Loucy (cell line): ENCODE data around the gene ENTPD1.

Source experiments
- H2AFZ ChIP-seq: fragments of 200-600 bp; sonication (generic); 2 replicates; pipeline ENCODE4 v1.6.0; 2016; ENCODE audit warnings: antibody characterized with exemption, mild to moderate bottlenecking, low read length, moderate library complexity
- H3F3A ChIP-seq: fragments of 200-600 bp; 2 replicates; pipeline ENCODE4 v1.6.0; 2016; ENCODE audit warnings: antibody characterized with exemption, low read depth, mild to moderate bottlenecking
- H3K27me3 ChIP-seq: fragments of 200-600 bp; sonication (generic); 2 replicates; pipeline ENCODE4 v1.6.1; 2014; ENCODE audit warnings: low read length, mild to moderate bottlenecking; ENCODE audit not compliant: insufficient read depth, poor library complexity, severe bottlenecking
- H3K36me3 ChIP-seq: fragments of 200-600 bp; sonication (generic); 2 replicates; pipeline ENCODE4 v1.6.1; 2016; ENCODE audit warnings: low read length; ENCODE audit not compliant: insufficient read depth
- H3K4me1 ChIP-seq: fragments of 200-600 bp; sonication (generic); 2 replicates; pipeline ENCODE4 v1.5.1; 2014; ENCODE audit warnings: low read length, mild to moderate bottlenecking; ENCODE audit not compliant: insufficient read depth, poor library complexity, severe bottlenecking
- H3K4me2 ChIP-seq: fragments of 200-600 bp; sonication (generic); 2 replicates; pipeline ENCODE4 v1.6.0; 2014; ENCODE audit warnings: antibody characterized with exemption, low read length, low read depth, mild to moderate bottlenecking; ENCODE audit not compliant: poor library complexity, severe bottlenecking
- H3K4me3 ChIP-seq: fragments of 200-600 bp; sonication (generic); 2 replicates; pipeline ENCODE4 v1.5.1; 2014; ENCODE audit warnings: low read length, mild to moderate bottlenecking, mixed read lengths; ENCODE audit not compliant: poor library complexity, severe bottlenecking
- H3K79me2 ChIP-seq: fragments of 200-600 bp; sonication (generic); 2 replicates; pipeline ENCODE4 v1.6.1; 2014; ENCODE audit warnings: low read length; ENCODE audit not compliant: insufficient read depth
- H3K9ac ChIP-seq: fragments of 200-600 bp; sonication (generic); 2 replicates; pipeline ENCODE4 v1.6.0; 2014; ENCODE audit warnings: mild to moderate bottlenecking, low read depth, low read length, moderate library complexity; ENCODE audit not compliant: poor library complexity, severe bottlenecking
- H3K9me2 ChIP-seq: fragments of 200-600 bp; sonication (generic); replicated peaks from 2 replicates; pipeline ENCODE4 v1.6.1; 2016; ENCODE audit warnings: low read depth, low read length, mixed read lengths
- H3K9me3 ChIP-seq: fragments of 200-600 bp; sonication (generic); 2 replicates; pipeline ENCODE4 v1.6.1; 2014; ENCODE audit warnings: mild to moderate bottlenecking, antibody characterized with exemption, low read length, low read depth; ENCODE audit not compliant: insufficient read depth
- H4K20me1 ChIP-seq: fragments of 200-600 bp; sonication (generic); 2 replicates; pipeline ENCODE4 v1.6.0; 2014; ENCODE audit warnings: antibody characterized with exemption, low read length, mild to moderate bottlenecking; ENCODE audit not compliant: insufficient read depth, poor library complexity, severe bottlenecking
- EZH2phosphoT487 ChIP-seq: fragments of 200-600 bp; IDR thresholded peaks from 2 replicates; pipeline ENCODE4 v1.6.1; 2018; ENCODE audit warnings: antibody characterized with exemption, mild to moderate bottlenecking, moderate library complexity, borderline replicate concordance
- TF ChIP-seq, protein P1 (sequence below): fragments of 200-600 bp; sonication (generic); conservative IDR thresholded peaks from 2 replicates; pipeline ENCODE4 v1.5.1; 2014; ENCODE audit warnings: mild to moderate bottlenecking, antibody characterized with exemption, low read length

Gene ENTPD1

DNA sequence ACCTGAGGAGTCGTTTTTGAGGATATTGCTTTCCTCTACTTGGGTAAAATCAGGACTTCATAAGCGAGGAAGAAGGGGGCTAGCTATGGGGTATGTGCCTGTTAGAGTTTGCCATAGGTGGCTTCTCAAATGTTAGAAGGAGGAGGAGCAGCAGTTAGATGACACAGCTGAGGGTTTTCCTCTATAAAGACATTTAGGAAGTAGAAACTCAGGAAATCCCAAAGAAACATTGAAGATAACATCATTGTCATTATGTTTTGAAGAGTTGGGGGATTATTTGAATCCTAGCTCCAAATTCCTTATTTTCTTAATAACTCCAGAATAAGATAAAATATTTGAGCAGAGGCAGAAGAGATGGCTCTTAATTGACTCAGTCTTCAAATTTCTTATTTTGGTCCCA, 92.9 kb downstream of the ENTPD1 start:
- Histone ChIP-seq H3K4me1 (no peaks in the 10 kb centered on the region), H3K9ac (no peak overlapping the region), H3K27me3 (no peaks in the 10 kb centered on the region), H3K79me2 (no peaks in the 10 kb centered on the region), H3F3A (no peaks in the 10 kb centered on the region), H3K9me3 (no peaks in the 10 kb centered on the region), H3K9me2 (no peaks in the 10 kb centered on the region), H2AFZ (no peak overlapping the region), H4K20me1 (no peaks in the 10 kb centered on the region), H3K4me3 (no peak overlapping the region), H3K4me2 (no peak overlapping the region), H3K36me3 (no peaks in the 10 kb centered on the region)
- TF ChIP-seq, protein P1, sequence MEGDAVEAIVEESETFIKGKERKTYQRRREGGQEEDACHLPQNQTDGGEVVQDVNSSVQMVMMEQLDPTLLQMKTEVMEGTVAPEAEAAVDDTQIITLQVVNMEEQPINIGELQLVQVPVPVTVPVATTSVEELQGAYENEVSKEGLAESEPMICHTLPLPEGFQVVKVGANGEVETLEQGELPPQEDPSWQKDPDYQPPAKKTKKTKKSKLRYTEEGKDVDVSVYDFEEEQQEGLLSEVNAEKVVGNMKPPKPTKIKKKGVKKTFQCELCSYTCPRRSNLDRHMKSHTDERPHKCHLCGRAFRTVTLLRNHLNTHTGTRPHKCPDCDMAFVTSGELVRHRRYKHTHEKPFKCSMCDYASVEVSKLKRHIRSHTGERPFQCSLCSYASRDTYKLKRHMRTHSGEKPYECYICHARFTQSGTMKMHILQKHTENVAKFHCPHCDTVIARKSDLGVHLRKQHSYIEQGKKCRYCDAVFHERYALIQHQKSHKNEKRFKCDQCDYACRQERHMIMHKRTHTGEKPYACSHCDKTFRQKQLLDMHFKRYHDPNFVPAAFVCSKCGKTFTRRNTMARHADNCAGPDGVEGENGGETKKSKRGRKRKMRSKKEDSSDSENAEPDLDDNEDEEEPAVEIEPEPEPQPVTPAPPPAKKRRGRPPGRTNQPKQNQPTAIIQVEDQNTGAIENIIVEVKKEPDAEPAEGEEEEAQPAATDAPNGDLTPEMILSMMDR, result no peak
- no peak for TF ChIP-seq EZH2phosphoT487

DNA sequence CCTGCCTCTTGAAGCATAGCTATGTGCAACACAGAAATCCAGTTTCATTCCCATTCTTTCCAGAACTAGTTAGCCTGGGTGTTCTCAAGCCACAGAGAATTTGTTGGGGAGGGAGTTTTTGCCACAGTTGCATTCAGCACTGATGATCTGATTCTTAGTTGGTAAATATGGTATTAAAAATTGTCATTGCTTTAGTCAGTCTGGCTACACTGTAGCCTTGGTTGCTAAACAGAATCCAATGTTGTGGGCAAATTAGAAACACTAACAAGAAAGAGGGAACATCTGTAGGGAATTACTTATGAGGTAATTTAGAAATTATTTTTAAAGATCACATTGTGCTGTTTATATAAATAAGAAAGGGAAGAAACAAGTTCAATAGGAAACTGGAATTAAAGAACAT, 94.8 kb downstream of the ENTPD1 start:
- Histone ChIP-seq H3K4me3 (no peak overlapping the region), H3K4me1 (no peaks in the 10 kb centered on the region), H3K9ac (no peak overlapping the region), H3K9me2 (no peaks in the 10 kb centered on the region), H3K36me3 (no peaks in the 10 kb centered on the region), H3K79me2 (no peaks in the 10 kb centered on the region), H2AFZ (no peak overlapping the region), H4K20me1 (no peaks in the 10 kb centered on the region), H3K27me3 (no peaks in the 10 kb centered on the region), H3F3A (no peaks in the 10 kb centered on the region), H3K9me3 (no peaks in the 10 kb centered on the region), H3K4me2 (no peak overlapping the region)
- no peak for TF ChIP-seq EZH2phosphoT487
- TF ChIP-seq, protein P1, result no peak

DNA sequence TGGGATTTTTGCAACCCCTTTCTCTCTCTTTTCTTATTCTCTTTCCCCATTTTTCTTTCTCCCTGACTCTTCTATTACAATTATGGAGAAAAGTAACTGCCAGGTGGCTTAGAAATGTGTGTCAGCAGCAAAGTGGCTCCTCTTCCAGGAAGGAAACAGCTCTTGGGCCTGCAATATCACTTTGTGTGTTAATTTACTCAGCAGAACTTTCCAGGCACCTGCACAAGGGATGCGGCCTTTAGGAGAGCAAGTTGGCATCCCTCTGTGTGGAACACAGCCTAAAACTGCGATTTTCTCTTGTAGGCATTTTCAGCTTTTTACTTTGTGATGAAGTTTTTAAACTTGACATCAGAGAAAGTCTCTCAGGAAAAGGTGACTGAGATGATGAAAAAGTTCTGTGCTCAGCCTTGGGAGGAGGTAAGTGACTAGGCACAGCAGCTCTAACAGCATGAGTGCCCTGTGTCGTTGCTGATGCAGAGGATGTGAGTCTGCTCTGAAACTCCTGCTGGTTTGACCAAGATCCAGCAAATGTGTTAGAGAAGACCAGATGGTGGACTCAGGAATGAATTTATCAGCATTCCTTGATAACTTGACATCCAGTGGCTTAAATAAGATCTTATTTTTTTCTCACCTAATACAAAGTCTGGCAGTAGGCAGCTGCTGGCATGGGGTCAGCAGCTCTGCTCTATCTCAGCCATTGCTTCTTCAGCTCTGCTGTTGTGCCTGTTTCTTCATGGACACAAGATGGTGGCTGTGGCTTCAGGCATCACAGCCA, 104.4 kb downstream of the ENTPD1 start:
- Histone ChIP-seq H3F3A (no peaks in the 10 kb centered on the region), H3K4me2 (no peak overlapping the region), H3K27me3 (no peaks in the 10 kb centered on the region), H3K36me3 (no peaks in the 10 kb centered on the region), H3K79me2 (no peaks in the 10 kb centered on the region), H2AFZ (no peak overlapping the region), H3K9ac (no peak overlapping the region), H3K4me1 (peaks cover 13% of the 10 kb centered on the region), H3K9me2 (no peaks in the 10 kb centered on the region), H3K4me3 (no peak overlapping the region), H4K20me1 (no peaks in the 10 kb centered on the region), H3K9me3 (no peaks in the 10 kb centered on the region)
- TF ChIP-seq EZH2phosphoT487, result no peak
- TF ChIP-seq, protein P1, result no peak
